Glutamatergic neuron (in vitro differentiated cells): ENCODE measurements around the gene SNRNP35. TPM values are rescaled to one million over a fixed set of nuclear protein-coding genes. Genes with fewer than 3 reads are reported as not detected.

Source experiments
- DNase-seq: peaks from one replicate; pipeline ENCODE4 v3.0.0; 2022
- H3K27ac Mint-ChIP-seq: one replicate; pipeline ENCODE4 v1.8.0; 2020; ENCODE audit warnings: mild to moderate bottlenecking, mixed read lengths, inconsistent platforms; ENCODE audit not compliant: unreplicated experiment
- H3K27me3 Mint-ChIP-seq: one replicate; pipeline ENCODE4 v1.8.0; 2020; ENCODE audit warnings: mild to moderate bottlenecking, moderate library complexity, mixed read lengths, inconsistent platforms; ENCODE audit not compliant: unreplicated experiment
- H3K36me3 Mint-ChIP-seq: one replicate; pipeline ENCODE4 v1.8.0; 2020; ENCODE audit warnings: mild to moderate bottlenecking, mixed read lengths, inconsistent platforms; ENCODE audit not compliant: unreplicated experiment
- H3K4me1 Mint-ChIP-seq: one replicate; pipeline ENCODE4 v1.8.0; 2020; ENCODE audit warnings: mild to moderate bottlenecking, low read depth, mixed read lengths, inconsistent platforms; ENCODE audit not compliant: unreplicated experiment
- H3K4me3 Mint-ChIP-seq: one replicate; pipeline ENCODE4 v1.8.0; 2020; ENCODE audit warnings: mild to moderate bottlenecking, mixed read lengths, inconsistent platforms; ENCODE audit not compliant: unreplicated experiment
- H3K9me3 Mint-ChIP-seq: one replicate; pipeline ENCODE4 v1.8.0; 2020; ENCODE audit warnings: mild to moderate bottlenecking, moderate library complexity, mixed read lengths, inconsistent platforms; ENCODE audit not compliant: unreplicated experiment
- CTCF ChIP-seq: fragments of 200-600 bp; sonication (generic); IDR thresholded peaks from one replicate; pipeline ENCODE4 v1.5.0; 2021; ENCODE audit not compliant: partially characterized antibody, unreplicated experiment
- total RNA-seq: library from RNA; stranded (reverse); fragmentation: NEBNext Ultra II Directional; extraction: Animal tissue kit (Norgen Biotek cat#: 25700); gene quantifications from one replicate; pipeline ENCODE4 v1.2.1, GENCODE V29; 2021; ENCODE audit not compliant: unreplicated experiment

Gene SNRNP35
- total RNA-seq, 1 donor from 2014 or later: 33.1 TPM

GRCh38 chr12:123498126-123498825, 40.3 kb downstream of the SNRNP35 start:
- peaks cover 5% of the 10 kb centered on the region for H3K36me3 Mint-ChIP-seq
- H3K4me3 Mint-ChIP-seq: no peak overlapping the region
- H3K27me3 Mint-ChIP-seq: peaks cover 9% of the 10 kb centered on the region
- H3K27ac Mint-ChIP-seq: no peak overlapping the region
- DNase-seq: peak; percentile 47
- no peak for TF ChIP-seq CTCF
- peaks cover 4% of the 10 kb centered on the region for H3K9me3 Mint-ChIP-seq
- peaks cover 17% of the 10 kb centered on the region for H3K4me1 Mint-ChIP-seq

- Mint-ChIP-seq H3K27me3 (peaks cover 7% of the 10 kb centered on the region), H3K36me3 (peaks cover 5% of the 10 kb centered on the region), H3K9me3 (peaks cover 1% of the 10 kb centered on the region), H3K4me1 (peaks cover 13% of the 10 kb centered on the region), H3K4me3 (no peak overlapping the region), H3K27ac (no peak overlapping the region)
- DNase-seq: no peak
- no peak for TF ChIP-seq CTCF
These were observed 41.4 kb downstream of the SNRNP35 start for GRCh38 chr12:123499332-123499731.

- H3K27ac Mint-ChIP-seq: no peak overlapping the region
- peaks cover 8% of the 10 kb centered on the region for H3K4me1 Mint-ChIP-seq
- H3K4me3 Mint-ChIP-seq: no peak overlapping the region
- H3K36me3 Mint-ChIP-seq: peaks cover 9% of the 10 kb centered on the region
- no peak for TF ChIP-seq CTCF
- H3K27me3 Mint-ChIP-seq: peaks cover 3% of the 10 kb centered on the region
- H3K9me3 Mint-ChIP-seq: peaks cover 1% of the 10 kb centered on the region
- DNase-seq: no peak
These were observed 44.3 kb downstream of the SNRNP35 start for GRCh38 chr12:123502163-123502704.

DNA sequence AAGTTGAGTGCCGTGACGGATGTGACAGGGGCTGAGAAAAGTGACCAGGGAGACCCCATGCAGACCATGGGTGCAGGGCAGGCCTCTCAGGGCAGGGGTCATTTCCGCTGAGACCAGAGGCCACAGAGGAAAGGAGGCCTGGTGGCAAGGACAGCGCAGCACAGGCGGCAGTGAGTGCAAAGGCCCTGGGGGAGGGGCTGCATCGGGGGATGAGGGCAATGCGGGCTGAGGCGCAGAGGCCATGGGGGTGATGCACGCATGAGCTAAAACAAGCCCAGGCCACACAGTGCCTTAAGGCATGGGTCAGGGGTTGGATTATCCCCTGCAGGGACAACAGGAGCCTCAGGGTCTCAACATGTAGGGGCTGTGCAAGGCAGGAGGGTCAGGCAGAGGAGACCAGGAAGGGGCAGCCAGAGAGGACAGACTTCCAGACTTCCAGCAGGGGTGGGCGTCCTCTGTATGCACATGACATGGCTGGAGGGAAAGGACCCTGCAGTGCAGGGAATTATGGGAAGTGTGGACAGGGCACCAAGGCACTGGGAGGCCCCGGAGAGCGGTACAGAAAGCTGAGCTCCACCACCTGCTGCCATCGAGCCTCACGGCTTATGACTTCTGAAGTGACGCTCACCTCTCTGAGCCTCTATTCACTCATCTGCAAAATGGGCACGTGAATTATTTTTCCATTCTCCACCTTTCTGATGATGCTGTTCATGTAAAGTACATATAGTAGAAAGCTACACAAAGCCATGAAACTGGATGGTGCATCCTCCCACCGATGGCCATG, 48.3 kb downstream of the SNRNP35 start:
- H3K9me3 Mint-ChIP-seq: no peaks in the 10 kb centered on the region
- no peak for DNase-seq
- no peak overlapping the region for H3K4me3 Mint-ChIP-seq
- no peak overlapping the region for H3K27ac Mint-ChIP-seq
- no peaks in the 10 kb centered on the region for H3K27me3 Mint-ChIP-seq
- peaks cover 4% of the 10 kb centered on the region for H3K4me1 Mint-ChIP-seq
- no peak for TF ChIP-seq CTCF
- peaks cover 4% of the 10 kb centered on the region for H3K36me3 Mint-ChIP-seq

DNA sequence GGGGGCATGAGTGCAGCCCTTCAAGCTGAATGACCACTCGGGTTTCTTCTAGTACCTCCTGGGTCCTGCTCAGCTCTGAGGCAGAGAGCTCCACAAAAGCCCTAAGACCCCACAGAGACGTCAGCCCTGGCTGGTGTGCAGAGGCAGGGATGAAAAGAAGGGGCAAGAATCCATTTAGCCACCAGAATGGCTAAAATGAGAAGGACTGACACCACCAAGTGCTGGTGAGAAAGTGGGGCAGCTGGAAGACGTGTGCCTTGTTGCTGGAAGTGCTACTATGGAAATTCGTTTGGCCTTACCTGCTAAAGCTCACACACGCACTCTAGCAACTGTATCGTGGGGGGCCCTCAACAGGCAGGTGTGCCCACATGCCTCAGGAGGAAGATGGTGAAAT, 48.9 kb downstream of the SNRNP35 start:
- H3K4me3 Mint-ChIP-seq: no peak overlapping the region
- H3K27ac Mint-ChIP-seq: no peak overlapping the region
- DNase-seq: no peak
- H3K36me3 Mint-ChIP-seq: peaks cover 4% of the 10 kb centered on the region
- H3K27me3 Mint-ChIP-seq: no peaks in the 10 kb centered on the region
- no peak for TF ChIP-seq CTCF
- no peaks in the 10 kb centered on the region for H3K9me3 Mint-ChIP-seq
- H3K4me1 Mint-ChIP-seq: peaks cover 4% of the 10 kb centered on the region
